ENCODE results near the gene YTHDF2. TPM values are rescaled to one million over a fixed set of nuclear protein-coding genes. Genes with fewer than 3 reads are reported as not detected.
A peak's percentile ranks its signal among the peaks of the same experiment; 100 is the strongest.
"Not testable (repeated sequence)": the region's sequence is repeated elsewhere in the genome, so short reads cannot be mapped to it uniquely, and the experiment has no call there.

The YTHDF2 gene
- total RNA-seq, 4 donors from 2014 or later: 35.6 to 50.6 (median 47.0) TPM

- H3K27ac ChIP-seq: no peak overlapping the region
- intact Hi-C loops (cut with DNase I; ENCODE audit: low total_unique reads): no loop called here
- DNase-seq: no peak
- in situ Hi-C loops (cut with MboI; ENCODE audit: low sequenced_read_pairs in 4 of 4): no loop called here
- H3K9me3 ChIP-seq: no peaks in the 10 kb centered on the region
- no peaks in the 10 kb centered on the region for H3K27me3 ChIP-seq
- ATAC-seq: no peak
- H3K4me1 ChIP-seq: peaks cover 27 to 32% of the 10 kb centered on the region in 2 donors
- H3K4me3 ChIP-seq: no peak overlapping the region
- peaks cover 0 to 16% of the 10 kb centered on the region in 2 donors for H3K36me3 ChIP-seq
- TF ChIP-seq CTCF (IDR thresholded peaks at IDR 0.05 in 4 of 5, conservative IDR thresholded peaks at IDR 0.05 in 1 of 5) (no peak), POLR2A (IDR thresholded peaks at IDR 0.05) (no peak)
These were observed 29.9 kb downstream of the YTHDF2 start for GRCh38 chr1:28766532-28767183.

- ATAC-seq (no peak), DNase-seq (no peak)
- in situ Hi-C loops (cut with MboI; ENCODE audit: low sequenced_read_pairs in 4 of 4) (no loop called here), intact Hi-C loops (cut with DNase I; ENCODE audit: low total_unique reads) (no loop called here)
- TF ChIP-seq POLR2A (IDR thresholded peaks at IDR 0.05) (no peak), CTCF (IDR thresholded peaks at IDR 0.05 in 4 of 5, conservative IDR thresholded peaks at IDR 0.05 in 1 of 5) (no peak)
- Histone ChIP-seq H3K27ac (no peak overlapping the region), H3K36me3 (peaks cover 0 to 16% of the 10 kb centered on the region in 2 donors), H3K9me3 (no peaks in the 10 kb centered on the region), H3K4me3 (no peak overlapping the region), H3K4me1 (no peaks in the 10 kb centered on the region), H3K27me3 (no peaks in the 10 kb centered on the region)
These were observed 33.9 kb downstream of the YTHDF2 start for GRCh38 chr1:28770601-28771165.

- intact Hi-C loops (cut with DNase I; ENCODE audit: low total_unique reads); DNase-seq; ATAC-seq; H3K27ac ChIP-seq; H3K4me1 ChIP-seq; H3K9me3 ChIP-seq; H3K27me3 ChIP-seq; in situ Hi-C loops (cut with MboI; ENCODE audit: low sequenced_read_pairs in 4 of 4); H3K4me3 ChIP-seq: not testable (repeated sequence)
- H3K36me3 ChIP-seq: peaks cover 0 to 16% of the 10 kb centered on the region in 2 donors
These were observed 35.2 kb downstream of the YTHDF2 start for GRCh38 chr1:28771921-28772320.

- Histone ChIP-seq H3K9me3 (no peaks in the 10 kb centered on the region), H3K36me3 (peaks cover 0 to 16% of the 10 kb centered on the region in 2 donors), H3K4me1 (no peaks in the 10 kb centered on the region), H3K27me3 (no peaks in the 10 kb centered on the region), H3K27ac (no peak overlapping the region), H3K4me3 (no peak overlapping the region)
- ATAC-seq (no peak), DNase-seq (no peak)
- intact Hi-C loops (cut with DNase I; ENCODE audit: low total_unique reads): no loop called here
- TF ChIP-seq CTCF (IDR thresholded peaks at IDR 0.05 in 4 of 5, conservative IDR thresholded peaks at IDR 0.05 in 1 of 5) (no peak), POLR2A (IDR thresholded peaks at IDR 0.05) (no peak)
- in situ Hi-C loops (cut with MboI; ENCODE audit: low sequenced_read_pairs in 4 of 4): no loop called here
These were observed 36.4 kb downstream of the YTHDF2 start for GRCh38 chr1:28773105-28773504.

- in situ Hi-C loops (cut with MboI; ENCODE audit: low sequenced_read_pairs in 4 of 4): loop anchor here in 1 of 4 donors (25.0 kb wide), 1 partner anchor 1912 kb away; no protein-coding TSS in a partner anchor
- TF ChIP-seq POLR2A (IDR thresholded peaks at IDR 0.05) (no peak), CTCF (IDR thresholded peaks at IDR 0.05 in 4 of 5, conservative IDR thresholded peaks at IDR 0.05 in 1 of 5) (no peak)
These were observed 38.6 kb downstream of the YTHDF2 start for GRCh38 chr1:28775121-28775942.

More at GRCh38 chr1:28775121-28775942, 38.6 kb downstream of the YTHDF2 start:
- no peaks in the 10 kb centered on the region for H3K4me1 ChIP-seq
- H3K9me3 ChIP-seq: no peaks in the 10 kb centered on the region
- intact Hi-C loops (cut with DNase I; ENCODE audit: low total_unique reads): no loop called here
- H3K27me3 ChIP-seq: no peaks in the 10 kb centered on the region
- peak in 1 of 2 donors; percentile 71 for ATAC-seq
- H3K36me3 ChIP-seq: peaks cover 0 to 7% of the 10 kb centered on the region in 2 donors
- DNase-seq: peak; percentile 23 to 51
- peak overlapping the region in 3 of 4 donors; percentile 32 to 44 (median 40) for H3K4me3 ChIP-seq
- no peak overlapping the region for H3K27ac ChIP-seq

All from gastrocnemius medialis (tissue), 4 donors.